H1 (cell line): ENCODE results near the gene TTC13. TPM values are rescaled to one million over a fixed set of nuclear protein-coding genes. Genes with fewer than 3 reads are reported as not detected.

ENCODE experiments used
- CTCF ChIA-PET: fragments of 300-600 bp; sonication (Branson Sonifier 250); formaldehyde crosslinking; loops from one replicate; lab custom pipeline; 2021; ENCODE audit not compliant: partially characterized antibody; lab: Charles Lee
- POLR2A ChIA-PET: fragments of 300-600 bp; sonication (Branson Sonifier 250); formaldehyde crosslinking; loops from one replicate; lab custom pipeline; 2021; ENCODE audit warnings: inconsistent platforms; ENCODE audit not compliant: partially characterized antibody; lab: Charles Lee
- DNase-seq, 2 experiments: peaks; one replicate each; pipeline versions ENCODE4 v3.0.0 to v3.0.0-alpha.2; 2010 to 2022; ENCODE audit warnings: low spot score in 2 of 2, low read depth in 1 of 2, mixed read lengths in 1 of 2
- FAIRE-seq: peaks from 2 replicates; lab custom pipeline; 2011; peaks lifted over from hg19 to GRCh38; lab: Jason Lieb, UNC
- H2AFZ ChIP-seq: 2 replicates; pipeline ENCODE4 v1.8.1; 2012; ENCODE audit warnings: low read length, inconsistent platforms
- H2AK5ac ChIP-seq: 2 replicates; pipeline ENCODE4 v1.6.1; 2013; ENCODE audit warnings: low read depth, low read length
- H2BK120ac ChIP-seq: replicated peaks from 2 replicates; pipeline ENCODE3; 2013; ENCODE audit warnings: low read depth, low read length, inconsistent platforms
- H2BK12ac ChIP-seq: 2 replicates; pipeline ENCODE4 v1.6.1; 2013; ENCODE audit warnings: low read depth, low read length
- H2BK15ac ChIP-seq: 2 replicates; pipeline ENCODE4 v1.6.1; 2013; ENCODE audit warnings: low read length
- H2BK20ac ChIP-seq: 2 replicates; pipeline ENCODE4 v1.6.1; 2013; ENCODE audit warnings: low read length
- H2BK5ac ChIP-seq: 2 replicates; pipeline ENCODE4 v1.6.1; 2013; ENCODE audit warnings: low read depth, low read length
- H3K14ac ChIP-seq: 2 replicates; pipeline ENCODE4 v1.6.1; 2013; ENCODE audit warnings: inconsistent platforms; ENCODE audit not compliant: insufficient read length
- H3K18ac ChIP-seq: 2 replicates; pipeline ENCODE4 v1.6.1; 2013; ENCODE audit warnings: low read length; ENCODE audit errors: extremely low read depth
- H3K23ac ChIP-seq: 2 replicates; pipeline ENCODE4 v1.6.1; 2013; ENCODE audit warnings: inconsistent platforms; ENCODE audit not compliant: insufficient read length
- H3K23me2 ChIP-seq: 2 replicates; pipeline ENCODE4 v1.6.1; 2013; ENCODE audit warnings: low read depth, low read length
- H3K27ac ChIP-seq: 2 replicates; pipeline ENCODE4 v1.6.1; 2011; ENCODE audit warnings: low read depth, low read length, inconsistent platforms
- H3K27me3 ChIP-seq, 4 experiments: replicated peaks in 1 of 4; 1 replicate in 1 of 4; 2 replicates in 3 of 4; pipeline versions ENCODE4 v1.6.1 to v1.8.1; 2011 to 2013; ENCODE audit warnings: low read length in 3 of 4, mild to moderate bottlenecking in 3 of 4, inconsistent platforms in 2 of 4, mixed read lengths in 2 of 4, moderate library complexity in 1 of 4; ENCODE audit not compliant: control insufficient read depth in 3 of 4, insufficient read depth in 3 of 4; ENCODE audit errors: extremely low read depth in 1 of 4
- H3K36me3 ChIP-seq, 4 experiments: 2 replicates each; pipeline versions ENCODE4 v1.6.1 to v1.8.1; 2011 to 2013; ENCODE audit warnings: mild to moderate bottlenecking in 4 of 4, low read length in 3 of 4, moderate library complexity in 2 of 4, control low read depth in 1 of 4, inconsistent platforms in 1 of 4; ENCODE audit not compliant: insufficient read depth in 4 of 4, control insufficient read depth in 2 of 4
- H3K4ac ChIP-seq: replicated peaks from 2 replicates; pipeline ENCODE3; 2013; ENCODE audit warnings: low read length, low read depth, mixed read lengths, inconsistent platforms; ENCODE audit not compliant: insufficient read length
- H3K4me1 ChIP-seq, 4 experiments: replicated peaks in 1 of 4; 1 replicate in 1 of 4; 2 replicates in 3 of 4; pipeline versions ENCODE4 v1.6.1 to v1.8.1; 2011 to 2013; ENCODE audit warnings: low read length in 3 of 4, inconsistent platforms in 2 of 4, mixed read lengths in 1 of 4; ENCODE audit not compliant: insufficient read depth in 4 of 4, control insufficient read depth in 3 of 4
- H3K4me2 ChIP-seq, 2 experiments: 2 replicates each; pipeline versions ENCODE4 v1.6.1 to v1.8.1; 2011 to 2013; ENCODE audit warnings: low read depth in 2 of 2, low read length in 2 of 2, control low read depth in 1 of 2, inconsistent platforms in 1 of 2, mild to moderate bottlenecking in 1 of 2; ENCODE audit not compliant: insufficient read depth in 1 of 2
- H3K4me3 ChIP-seq, 4 experiments: fragments of 200-600, 300-600 bp in 1 of 4; sonication (generic), shearing (Covaris generic), sonication (Bioruptor Twin) in 1 of 4; 2 replicates each; pipeline versions ENCODE4 v1.5.1 to v1.8.1; 2011 to 2016; ENCODE audit warnings: low read length in 4 of 4, low read depth in 3 of 4, control low read depth in 2 of 4, inconsistent platforms in 2 of 4, mild to moderate bottlenecking in 2 of 4, mixed read lengths in 1 of 4, moderate library complexity in 1 of 4; ENCODE audit not compliant: insufficient read depth in 2 of 4; ENCODE audit errors: extremely low read depth in 1 of 4
- H3K56ac ChIP-seq: replicated peaks from 2 replicates; pipeline ENCODE3; 2013; ENCODE audit warnings: low read depth, mild to moderate bottlenecking, mixed read lengths, low read length, inconsistent platforms; ENCODE audit not compliant: insufficient read length
- H3K79me1 ChIP-seq: 2 replicates; pipeline ENCODE4 v1.6.1; 2013; ENCODE audit warnings: low read depth, low read length, control low read depth
- H3K79me2 ChIP-seq, 2 experiments: 2 replicates each; pipeline versions ENCODE4 v1.6.1 to v1.8.1; 2012 to 2013; ENCODE audit warnings: low read length in 2 of 2, mild to moderate bottlenecking in 2 of 2, inconsistent platforms in 1 of 2; ENCODE audit not compliant: insufficient read depth in 2 of 2, control insufficient read depth in 1 of 2
- H3K9ac ChIP-seq, 4 experiments: replicated peaks in 1 of 4; 1 replicate in 1 of 4; 2 replicates in 3 of 4; pipeline versions ENCODE4 v1.6.1 to v1.8.1; 2011 to 2013; ENCODE audit warnings: low read depth in 3 of 4, low read length in 3 of 4, control low read depth in 2 of 4, mild to moderate bottlenecking in 2 of 4, moderate library complexity in 2 of 4, inconsistent platforms in 1 of 4; ENCODE audit errors: extremely low read depth in 1 of 4
- H3K9me3 ChIP-seq, 2 experiments: 2 replicates each; pipeline versions ENCODE4 v1.6.1 to v1.8.1; 2012 to 2013; ENCODE audit warnings: mild to moderate bottlenecking in 2 of 2, moderate library complexity in 2 of 2, control low read depth in 1 of 2, inconsistent platforms in 1 of 2, low read depth in 1 of 2, low read length in 1 of 2, mixed read lengths in 1 of 2; ENCODE audit not compliant: insufficient read depth in 2 of 2
- H4K20me1 ChIP-seq, 2 experiments: replicated peaks in 1 of 2; 2 replicates each; pipeline versions ENCODE3 to v1.8.1; 2011 to 2013; ENCODE audit warnings: inconsistent platforms in 2 of 2, low read length in 2 of 2, mild to moderate bottlenecking in 1 of 2; ENCODE audit not compliant: insufficient read depth in 2 of 2, control insufficient read depth in 1 of 2
- H4K5ac ChIP-seq: 2 replicates; pipeline ENCODE4 v1.6.1; 2013; ENCODE audit warnings: low read length, low read depth, mixed read lengths, inconsistent platforms; ENCODE audit not compliant: insufficient read length
- H4K8ac ChIP-seq: 2 replicates; pipeline ENCODE4 v1.8.0; 2013; ENCODE audit warnings: mild to moderate bottlenecking, moderate library complexity, low read length, inconsistent platforms; ENCODE audit not compliant: insufficient read depth; ENCODE audit errors: extremely low read depth
- H4K91ac ChIP-seq: replicated peaks from 2 replicates; pipeline ENCODE3; 2013; ENCODE audit warnings: low read length, mixed read lengths, inconsistent platforms; ENCODE audit not compliant: insufficient read length
- ATF2 ChIP-seq: IDR thresholded peaks from 2 replicates; pipeline ENCODE4 v1.6.1; 2012; ENCODE audit warnings: low read length, inconsistent platforms
- BCL11A ChIP-seq, 2 experiments: IDR thresholded peaks; one replicate each; pipeline ENCODE4 v1.6.1; 2011; ENCODE audit warnings: low read depth in 2 of 2, low read length in 2 of 2, mild to moderate bottlenecking in 2 of 2
- BRCA1 ChIP-seq: IDR thresholded peaks from 2 replicates; pipeline ENCODE4 v1.6.1; 2012; ENCODE audit warnings: low read depth, low read length, improper control_type of control experiment
- CBX5 ChIP-seq: fragments of 300-800, 300-1000 bp; sonication (generic); IDR thresholded peaks from 2 replicates; pipeline ENCODE4 v1.7.1; 2016; ENCODE audit warnings: antibody characterized with exemption, low read length, low read depth
- CBX8 ChIP-seq: fragments of 300-800, 300-1000 bp; sonication (generic); IDR thresholded peaks from 2 replicates; pipeline ENCODE4 v1.7.1; 2016; ENCODE audit warnings: low read depth, low read length, borderline replicate concordance
- EGR1 ChIP-seq: IDR thresholded peaks from 2 replicates; pipeline ENCODE4 v1.6.1; 2011; ENCODE audit warnings: low read depth, low read length, borderline replicate concordance
- HDAC6 ChIP-seq: IDR thresholded peaks from one replicate; pipeline ENCODE4 v1.7.1; 2012; ENCODE audit warnings: low read depth, mild to moderate bottlenecking, inconsistent platforms, low read length, moderate library complexity
- JUND ChIP-seq: IDR thresholded peaks from 2 replicates; pipeline ENCODE4 v1.6.1; 2011; ENCODE audit warnings: mild to moderate bottlenecking, improper control_type of control experiment, low read length
- MAX ChIP-seq: IDR thresholded peaks from 2 replicates; pipeline ENCODE4 v1.6.1; 2012; ENCODE audit warnings: inconsistent platforms
- SIX5 ChIP-seq: IDR thresholded peaks from 2 replicates; pipeline ENCODE4 v1.6.1; 2011; ENCODE audit warnings: mild to moderate bottlenecking, low read depth, low read length
- SP1 ChIP-seq: IDR thresholded peaks from 2 replicates; pipeline ENCODE4 v1.6.1; 2011; ENCODE audit warnings: low read depth, low read length
- TAF7 ChIP-seq: optimal IDR thresholded peaks from 2 replicates; pipeline ENCODE3; 2011; ENCODE audit warnings: low read depth, mild to moderate bottlenecking, inconsistent platforms, low read length, moderate library complexity, borderline replicate concordance
- TEAD4 ChIP-seq: IDR thresholded peaks from 2 replicates; pipeline ENCODE4 v1.6.1; 2012; ENCODE audit warnings: low read depth, low read length, inconsistent platforms, mixed read lengths
- WGBS, 2 experiments: shearing (Covaris generic) in 1 of 2; methylation state at CpG; one replicate each; pipeline versions ENCODE4 v1.1.6 to v1.1.7; 2013 to 2015; ENCODE audit warnings: low lambda C conversion rate in 2 of 2, mixed read lengths in 2 of 2, inconsistent platforms in 1 of 2, low coverage in 1 of 2, missing lambda C conversion rate in 1 of 2; ENCODE audit not compliant: insufficient replicate concordance in 2 of 2, insufficient coverage in 1 of 2, insufficient read length in 1 of 2; ENCODE audit errors: extremely low coverage in 1 of 2, missing lambda C conversion rate in 1 of 2; 5-methylcytosine and 5-hydroxymethylcytosine counted together
- polyA plus RNA-seq, 7 experiments: library from polyadenylated mRNA; depleted of rRNA in 3 of 7; stranded (reverse) in 5 of 7; unstranded in 2 of 7; fragments of >200 nt in 5 of 7; fragments of 200-250 nt in 2 of 7; gene quantifications; 1 replicate in 5 of 7; 2 replicates in 1 of 7; 4 replicates in 1 of 7; pipeline versions ENCODE4 v1.2.1 to v1.2.3, GENCODE V29; 2011 to 2013; ENCODE audit warnings: missing spikeins in 2 of 7, mixed read lengths in 2 of 7
- total RNA-seq: library from RNA; stranded (reverse); fragmentation: NEBNext Ultra II Directional; extraction: Animal tissue kit (Norgen Biotek cat#: 25700); gene quantifications from 2 replicates; pipeline ENCODE4 v1.2.1, GENCODE V29; 2021

Gene TTC13
- total and polyA plus RNA-seq, 2 of the 8 experiments (the other 6 are each of a cell fraction or from before 2014, with no cell fraction given): 3.1 to 7.1 TPM

GRCh38 chr1:230979952-230980351 lies 1.3 kb upstream of the TTC13 start:
- Histone ChIP-seq H3K4me1 (peaks cover 0 to 5% (median 2%) of the 10 kb centered on the region in 4 experiments; a peak in 4 of 7 replicates), H2BK15ac (no peak overlapping the region), H3K79me1 (no peaks in the 10 kb centered on the region), H4K91ac (no peak overlapping the region), H3K9ac (no peak overlapping the region), H3K4me2 (peak overlapping the region; percentile 63 to 78; a peak in 2 of 4 replicates), H3K79me2 (no peaks in the 10 kb centered on the region; a peak in 1 of 4 replicates), H3K9me3 (no peaks in the 10 kb centered on the region), H4K8ac (no peak overlapping the region), H3K27me3 (peaks cover 19 to 49% (median 31%) of the 10 kb centered on the region in 4 experiments), H3K56ac (no peak overlapping the region), H2BK5ac (no peak overlapping the region), H4K5ac (no peak overlapping the region), H2AK5ac (no peak overlapping the region), H3K23me2 (peaks cover 6% of the 10 kb centered on the region), H3K14ac (no peak overlapping the region), H3K23ac (no peak overlapping the region), H3K36me3 (no peaks in the 10 kb centered on the region; a peak in 2 of 8 replicates), H2BK120ac (no peak overlapping the region), H3K27ac (no peak overlapping the region), H2AFZ (no peak overlapping the region), H4K20me1 (peaks cover 9 to 34% of the 10 kb centered on the region in 2 experiments), H2BK12ac (no peak overlapping the region), H3K4me3 (peak overlapping the region; percentile 60 to 93 (median 85); a peak in 4 of 8 replicates), H3K4ac (no peak overlapping the region), H3K18ac (no peak overlapping the region), H2BK20ac (no peak overlapping the region)
- no peak for FAIRE-seq
- ChIA-PET POLR2A (interaction anchor here (1.3 kb wide), 1 partner anchor 111 kb away, joined by 3 read pairs; no protein-coding TSS in a partner anchor), CTCF (interaction anchor here (1.1 to 1.6 kb wide), 3 partner anchors 14 to 231 kb away, joined by 3 to 6 read pairs (median 3); no protein-coding TSS in a partner anchor)
- no peak for DNase-seq
- WGBS, 2 experiments: 85% methylated on average over 4 of the region's 4 CpGs; no CpG with 5 or more reads in 1 of the 2 experiments
- TF ChIP-seq MAX: no peak
- TF ChIP-seq ATF2: no peak
- no peak for TF ChIP-seq HDAC6
- no peak for TF ChIP-seq TEAD4
- no peak for TF ChIP-seq CBX8
- TF ChIP-seq BCL11A (IDR thresholded peaks at IDR 0.05; ENCODE audit: low read depth in 2 of 2, low read length in 2 of 2): no peak
- TF ChIP-seq CBX5: no peak
- no peak for TF ChIP-seq EGR1
- TF ChIP-seq BRCA1: no peak
- no peak for TF ChIP-seq JUND
- no peak for TF ChIP-seq SP1
- TF ChIP-seq TAF7: no peak
- TF ChIP-seq SIX5: no peak
